Measurements from ENCODE around the gene LRRIQ4. TPM values are rescaled to one million over a fixed set of nuclear protein-coding genes. Genes with fewer than 3 reads are reported as not detected.

Gene LRRIQ4
- total RNA-seq, 4 donors from 2014 or later: not detected

DNA sequence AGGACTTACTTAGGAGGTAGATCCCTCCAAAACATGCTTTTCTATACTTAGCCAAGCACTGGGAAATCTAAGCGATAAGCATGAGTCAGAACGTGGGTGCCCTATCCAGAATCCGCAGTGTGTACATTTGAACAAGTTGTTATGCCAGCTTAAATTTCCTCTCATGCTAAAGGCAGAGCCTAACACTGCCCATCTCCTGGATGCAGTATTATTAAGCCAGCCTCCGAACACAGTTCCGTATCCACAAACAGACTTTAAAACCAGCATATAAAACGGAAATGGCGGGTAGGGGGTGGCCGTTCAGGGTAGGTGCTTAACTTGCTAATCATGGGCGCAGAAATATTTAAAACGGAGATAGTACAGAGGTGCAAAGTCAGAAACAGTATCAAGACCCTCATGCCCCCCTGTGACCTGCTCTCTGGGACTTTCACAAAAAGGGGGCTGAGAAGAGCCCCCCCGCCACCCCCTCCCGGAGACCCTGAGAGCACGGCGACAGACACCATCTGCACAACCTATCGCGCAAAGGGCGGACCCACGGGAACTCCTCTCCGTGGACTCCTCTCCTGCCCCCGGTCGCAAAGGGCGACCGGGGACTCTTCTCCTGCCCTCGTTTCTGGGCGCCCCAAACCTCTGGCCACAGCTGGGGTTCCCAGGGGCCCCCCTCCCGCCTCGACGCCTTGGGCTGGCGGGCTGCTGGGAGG lies 889 bp upstream of the LRRIQ4 start:
- no peaks in the 10 kb centered on the region for H3K27me3 ChIP-seq
- TF ChIP-seq POLR2A (IDR thresholded peaks at IDR 0.05): no peak
- no peak for TF ChIP-seq EP300 (IDR thresholded peaks at IDR 0.05)
- TF ChIP-seq POLR2AphosphoS5 (IDR thresholded peaks at IDR 0.05): no peak
- TF ChIP-seq, protein P1, sequence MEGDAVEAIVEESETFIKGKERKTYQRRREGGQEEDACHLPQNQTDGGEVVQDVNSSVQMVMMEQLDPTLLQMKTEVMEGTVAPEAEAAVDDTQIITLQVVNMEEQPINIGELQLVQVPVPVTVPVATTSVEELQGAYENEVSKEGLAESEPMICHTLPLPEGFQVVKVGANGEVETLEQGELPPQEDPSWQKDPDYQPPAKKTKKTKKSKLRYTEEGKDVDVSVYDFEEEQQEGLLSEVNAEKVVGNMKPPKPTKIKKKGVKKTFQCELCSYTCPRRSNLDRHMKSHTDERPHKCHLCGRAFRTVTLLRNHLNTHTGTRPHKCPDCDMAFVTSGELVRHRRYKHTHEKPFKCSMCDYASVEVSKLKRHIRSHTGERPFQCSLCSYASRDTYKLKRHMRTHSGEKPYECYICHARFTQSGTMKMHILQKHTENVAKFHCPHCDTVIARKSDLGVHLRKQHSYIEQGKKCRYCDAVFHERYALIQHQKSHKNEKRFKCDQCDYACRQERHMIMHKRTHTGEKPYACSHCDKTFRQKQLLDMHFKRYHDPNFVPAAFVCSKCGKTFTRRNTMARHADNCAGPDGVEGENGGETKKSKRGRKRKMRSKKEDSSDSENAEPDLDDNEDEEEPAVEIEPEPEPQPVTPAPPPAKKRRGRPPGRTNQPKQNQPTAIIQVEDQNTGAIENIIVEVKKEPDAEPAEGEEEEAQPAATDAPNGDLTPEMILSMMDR (IDR thresholded peaks at IDR 0.05): no peak
- peaks cover 0 to 5% (median 0%) of the 10 kb centered on the region in 3 donors for H3K9me3 ChIP-seq
- 3 to 9% methylated on average over 10 of the region's 29 CpGs for WGBS, 2 donors (ENCODE audit: low coverage in 1 of 2)
- peak; percentile 55 for ATAC-seq
- peak overlapping the region; percentile 82 to 91 for H3K4me3 ChIP-seq
- peak overlapping the region; percentile 44 to 85 (median 79) for H3K27ac ChIP-seq
- peaks cover 0 to 45% (median 11%) of the 10 kb centered on the region in 3 donors for H3K4me1 ChIP-seq
- H3K36me3 ChIP-seq: no peaks in the 10 kb centered on the region

DNA sequence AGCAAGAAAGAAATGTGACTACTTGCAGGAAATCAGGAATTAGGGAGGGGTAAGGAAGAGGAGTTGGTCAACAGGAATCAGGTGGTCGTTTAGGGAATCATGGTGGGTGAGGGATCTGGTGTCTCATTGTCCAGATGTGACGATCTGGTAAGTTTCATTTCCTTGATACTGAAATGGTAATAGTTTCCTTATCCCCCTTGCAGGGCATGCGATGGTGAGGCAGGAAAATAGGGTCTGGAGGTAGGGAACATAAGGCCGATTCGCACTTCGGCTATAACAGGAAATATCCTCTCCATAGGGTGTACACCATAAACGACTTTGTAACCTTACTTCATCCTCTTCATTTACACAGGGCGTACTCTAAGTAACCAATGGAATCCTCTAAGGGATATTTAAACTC lies 608 bp downstream of the LRRIQ4 start:
- Histone ChIP-seq H3K36me3 (no peaks in the 10 kb centered on the region), H3K27me3 (no peaks in the 10 kb centered on the region), H3K9me3 (peaks cover 0 to 5% (median 0%) of the 10 kb centered on the region in 3 donors), H3K4me1 (peaks cover 0 to 45% (median 11%) of the 10 kb centered on the region in 3 donors), H3K4me3 (peak overlapping the region; percentile 82 to 91), H3K27ac (no peak overlapping the region)
- 53 to 65% methylated on average over 8 of the region's 8 CpGs for WGBS, 2 donors (ENCODE audit: low coverage in 1 of 2)
- no peak for ATAC-seq
- no peak for TF ChIP-seq POLR2AphosphoS5 (IDR thresholded peaks at IDR 0.05)
- TF ChIP-seq, protein P1 (IDR thresholded peaks at IDR 0.05): no peak
- TF ChIP-seq EP300 (IDR thresholded peaks at IDR 0.05): no peak
- TF ChIP-seq POLR2A (IDR thresholded peaks at IDR 0.05): no peak

DNA sequence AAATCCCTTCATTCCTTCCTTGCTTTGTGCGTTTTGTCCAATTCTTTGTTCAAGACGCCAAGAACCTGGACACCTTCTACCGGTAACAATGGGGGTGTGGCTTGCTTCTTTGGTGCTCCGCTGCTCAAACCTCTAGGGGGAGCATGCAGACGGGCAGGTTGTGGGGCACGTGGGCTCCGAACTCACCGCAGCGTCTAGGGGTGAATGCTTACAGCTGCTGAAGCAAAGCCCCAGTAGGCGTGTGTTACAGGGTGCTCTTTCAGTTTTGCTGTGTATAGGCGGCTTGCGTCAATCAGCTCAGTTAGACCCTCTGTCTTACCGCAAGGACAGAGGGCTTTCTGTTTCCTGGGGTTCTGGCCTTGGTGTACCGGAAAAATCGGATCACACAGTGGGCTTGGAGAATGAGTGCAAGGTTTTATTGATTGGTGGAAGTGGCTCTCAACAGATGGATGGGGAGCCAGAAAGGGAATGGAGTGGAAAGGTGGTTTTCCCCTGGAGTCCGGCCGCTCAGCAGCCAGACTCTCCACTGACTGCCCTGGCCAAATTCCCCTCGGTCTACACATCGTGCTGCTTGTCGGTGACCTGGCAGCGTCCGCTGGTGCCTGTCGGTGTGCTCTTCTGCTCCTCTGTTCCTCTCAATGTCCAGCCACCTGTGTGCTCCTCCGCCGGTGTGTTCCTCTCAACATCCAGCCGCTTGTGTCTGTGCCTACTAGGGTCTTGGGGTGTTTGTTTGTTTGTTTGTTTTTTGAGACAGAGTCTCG lies 1.3 kb downstream of the LRRIQ4 start:
- peaks cover 0 to 42% (median 11%) of the 10 kb centered on the region in 3 donors for H3K4me1 ChIP-seq
- no peak for ATAC-seq
- WGBS, 2 donors (ENCODE audit: low coverage in 1 of 2): 47 to 81% methylated on average over 3 to 13 of the region's 27 CpGs
- no peak overlapping the region for H3K27ac ChIP-seq
- peak overlapping the region in 1 of 2 donors; percentile 82 for H3K4me3 ChIP-seq
- H3K27me3 ChIP-seq: no peaks in the 10 kb centered on the region
- H3K36me3 ChIP-seq: no peaks in the 10 kb centered on the region
- H3K9me3 ChIP-seq: peaks cover 0 to 5% (median 0%) of the 10 kb centered on the region in 3 donors
- TF ChIP-seq POLR2AphosphoS5 (IDR thresholded peaks at IDR 0.05): no peak
- TF ChIP-seq, protein P1 (IDR thresholded peaks at IDR 0.05): peak in 2 of 4 experiments; percentile 19 to 26

DNA sequence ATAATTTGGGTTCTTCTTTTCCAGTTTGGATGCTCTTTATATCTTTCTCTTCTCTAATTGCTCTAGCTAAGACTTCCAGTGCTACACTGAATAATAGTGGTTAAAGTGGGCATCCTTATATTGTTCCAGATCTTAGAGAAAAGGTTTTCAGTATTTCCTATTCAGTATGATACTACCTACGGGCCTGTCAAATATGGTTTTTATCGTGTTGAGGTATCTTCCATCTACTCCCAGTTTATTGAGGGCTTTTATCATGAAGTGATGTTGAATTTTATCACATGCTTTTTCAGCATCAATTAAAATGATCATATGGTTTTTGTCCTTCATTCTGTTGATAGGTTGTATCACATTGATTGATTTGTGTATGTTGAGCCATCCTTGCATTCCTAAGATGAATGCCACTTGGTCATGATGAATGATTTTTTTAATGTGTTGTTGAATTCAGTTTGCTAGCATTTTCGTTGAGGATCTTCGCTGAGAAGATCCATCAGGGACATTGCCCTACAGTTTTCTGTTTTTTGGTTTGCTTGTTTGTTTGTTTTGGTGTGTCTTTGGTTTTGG lies 3.0 kb downstream of the LRRIQ4 start:
- no peak overlapping the region for H3K27ac ChIP-seq
- no peak overlapping the region for H3K4me3 ChIP-seq
- no peaks in the 10 kb centered on the region for H3K36me3 ChIP-seq
- 92 to 95% methylated on average over 4 of the region's 4 CpGs for WGBS, 2 donors (ENCODE audit: low coverage in 1 of 2)
- H3K27me3 ChIP-seq: no peaks in the 10 kb centered on the region
- TF ChIP-seq POLR2A (IDR thresholded peaks at IDR 0.05) (no peak), EP300 (IDR thresholded peaks at IDR 0.05) (no peak), POLR2AphosphoS5 (IDR thresholded peaks at IDR 0.05) (no peak)
- TF ChIP-seq, protein P1 (IDR thresholded peaks at IDR 0.05): no peak
- H3K4me1 ChIP-seq: peaks cover 0 to 35% (median 11%) of the 10 kb centered on the region in 3 donors
- ATAC-seq: no peak
- peaks cover 0 to 5% (median 0%) of the 10 kb centered on the region in 3 donors for H3K9me3 ChIP-seq
